ENCODE data around the gene SASH3. TPM values are rescaled to one million over a fixed set of nuclear protein-coding genes. Genes with fewer than 3 reads are reported as not detected.
"Not testable (repeated sequence)": the region's sequence is repeated elsewhere in the genome, so short reads cannot be mapped to it uniquely, and the experiment has no call there.

The SASH3 gene
- total RNA-seq, 1 donor from 2014 or later: not detected

DNA sequence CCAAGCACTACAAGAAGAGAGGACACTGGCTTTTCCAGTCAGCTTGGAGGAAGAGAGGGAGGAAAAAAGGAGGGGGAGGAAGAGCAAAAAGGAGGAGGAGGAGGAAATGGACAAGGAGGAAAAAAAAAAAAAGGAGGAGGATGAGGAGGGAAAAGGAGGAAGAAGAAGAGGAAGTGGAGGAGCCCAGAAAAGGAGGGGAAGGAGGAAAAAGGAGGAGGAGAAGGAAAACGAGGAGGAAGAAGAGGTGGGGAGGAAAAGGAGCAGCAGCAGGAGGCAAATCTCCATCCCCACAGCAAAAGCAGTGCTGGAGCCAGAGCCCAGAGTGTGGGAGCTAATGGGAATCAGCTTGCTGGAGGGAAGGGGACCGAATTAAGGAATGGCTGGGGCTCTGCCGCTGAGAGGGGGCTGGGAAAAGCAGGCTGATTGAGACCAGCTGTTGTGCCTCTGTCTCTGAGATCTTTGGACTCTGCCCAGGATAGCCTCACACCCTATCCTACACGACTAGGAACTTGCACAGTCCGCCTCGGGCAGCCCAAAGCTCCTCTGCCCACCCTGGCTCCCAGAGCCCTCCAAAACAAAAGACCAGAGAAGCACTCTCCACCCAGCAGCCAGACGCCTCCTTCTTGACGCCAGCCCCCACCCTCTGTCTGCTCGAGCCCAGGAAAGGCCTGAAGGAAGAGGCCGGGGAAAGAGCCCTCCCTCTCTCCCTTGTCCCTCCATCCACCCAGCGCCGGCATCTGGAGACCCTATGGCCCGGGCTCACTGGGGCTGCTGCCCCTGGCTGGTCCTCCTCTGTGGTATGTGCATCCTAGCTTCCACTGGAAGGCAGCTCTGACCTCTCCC lies 41.1 kb upstream of the SASH3 start, which contains the start of gene XPNPEP2:
TSS of gene XPNPEP2 (plus strand) at position 514 of the 843 bp plus-strand sequence. CDS start at position 749, 235 bp downstream.
- TF ChIP-seq, protein P1, sequence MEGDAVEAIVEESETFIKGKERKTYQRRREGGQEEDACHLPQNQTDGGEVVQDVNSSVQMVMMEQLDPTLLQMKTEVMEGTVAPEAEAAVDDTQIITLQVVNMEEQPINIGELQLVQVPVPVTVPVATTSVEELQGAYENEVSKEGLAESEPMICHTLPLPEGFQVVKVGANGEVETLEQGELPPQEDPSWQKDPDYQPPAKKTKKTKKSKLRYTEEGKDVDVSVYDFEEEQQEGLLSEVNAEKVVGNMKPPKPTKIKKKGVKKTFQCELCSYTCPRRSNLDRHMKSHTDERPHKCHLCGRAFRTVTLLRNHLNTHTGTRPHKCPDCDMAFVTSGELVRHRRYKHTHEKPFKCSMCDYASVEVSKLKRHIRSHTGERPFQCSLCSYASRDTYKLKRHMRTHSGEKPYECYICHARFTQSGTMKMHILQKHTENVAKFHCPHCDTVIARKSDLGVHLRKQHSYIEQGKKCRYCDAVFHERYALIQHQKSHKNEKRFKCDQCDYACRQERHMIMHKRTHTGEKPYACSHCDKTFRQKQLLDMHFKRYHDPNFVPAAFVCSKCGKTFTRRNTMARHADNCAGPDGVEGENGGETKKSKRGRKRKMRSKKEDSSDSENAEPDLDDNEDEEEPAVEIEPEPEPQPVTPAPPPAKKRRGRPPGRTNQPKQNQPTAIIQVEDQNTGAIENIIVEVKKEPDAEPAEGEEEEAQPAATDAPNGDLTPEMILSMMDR (conservative IDR thresholded peaks at IDR 0.05): no peak
- Mint-ChIP-seq H3K27me3 (peaks cover 4% of the 10 kb centered on the region), H3K27ac (peak within 1 kb of the TSS; percentile 89), H3K4me3 (peak within 1 kb of the TSS; percentile 76), H3K36me3 (no peaks in the 10 kb centered on the region), H3K4me1 (ENCODE audit: unreplicated experiment) (peaks cover 6% of the 10 kb centered on the region), H3K9me3 (peaks cover 5% of the 10 kb centered on the region)
- DNase-seq (ENCODE audit: extremely low spot score, unreplicated experiment): no peak

GRCh38 chrX:129739578-129739977 lies 40.2 kb upstream of the SASH3 start:
- H3K36me3 Mint-ChIP-seq: no peaks in the 10 kb centered on the region
- peaks cover 5% of the 10 kb centered on the region for H3K9me3 Mint-ChIP-seq
- DNase-seq (ENCODE audit: extremely low spot score, unreplicated experiment): no peak
- H3K4me1 Mint-ChIP-seq (ENCODE audit: unreplicated experiment): peaks cover 6% of the 10 kb centered on the region
- TF ChIP-seq, protein P1 (conservative IDR thresholded peaks at IDR 0.05): no peak
- peak overlapping the region; percentile 89 for H3K27ac Mint-ChIP-seq
- peak overlapping the region; percentile 76 for H3K4me3 Mint-ChIP-seq
- H3K27me3 Mint-ChIP-seq: peaks cover 4% of the 10 kb centered on the region

DNA sequence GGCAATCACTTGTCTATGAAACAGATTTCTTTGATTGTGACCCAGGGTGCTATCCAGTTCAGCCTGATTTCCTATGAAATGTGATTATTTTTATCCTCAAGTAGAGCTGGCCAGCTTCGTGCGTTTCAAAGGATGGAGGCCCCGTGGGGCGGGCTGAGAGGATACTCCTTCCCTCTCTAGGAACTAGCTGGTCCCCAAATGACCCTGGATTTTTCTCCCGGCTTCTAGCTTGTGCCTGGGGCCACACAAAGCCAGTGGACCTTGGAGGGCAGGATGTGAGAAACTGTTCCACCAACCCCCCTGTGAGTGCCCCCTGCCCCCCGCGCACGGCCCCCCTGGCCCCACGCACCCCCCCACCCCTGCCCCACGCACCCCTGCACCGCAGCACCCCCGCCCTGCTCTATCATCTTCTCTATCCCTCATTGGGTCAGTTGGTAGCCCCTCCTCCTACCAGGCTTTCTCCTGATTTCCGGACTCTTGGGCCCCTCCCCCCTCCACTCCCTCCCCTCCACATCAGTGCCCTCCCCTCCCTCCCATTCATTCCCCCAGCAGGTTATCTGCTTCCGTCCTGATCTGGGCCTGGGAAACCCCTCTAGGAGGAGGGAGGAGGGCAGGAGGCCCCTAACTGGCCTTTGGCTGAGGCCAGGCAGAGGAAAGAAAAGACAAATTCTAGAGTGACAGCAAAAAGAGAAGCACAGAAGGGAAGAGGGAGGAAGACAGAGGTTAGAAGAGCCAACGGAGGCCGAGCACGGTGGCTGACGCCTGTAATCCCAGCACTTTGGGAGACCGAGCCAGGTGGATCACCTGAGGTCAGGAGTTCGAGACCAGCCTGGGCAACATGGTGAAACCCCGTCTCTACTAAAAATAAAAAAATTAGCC lies 37.6 kb upstream of the SASH3 start:
- H3K9me3 Mint-ChIP-seq: peaks cover 5% of the 10 kb centered on the region
- TF ChIP-seq, protein P1 (conservative IDR thresholded peaks at IDR 0.05): no peak
- DNase-seq (ENCODE audit: extremely low spot score, unreplicated experiment): no peak
- no peaks in the 10 kb centered on the region for H3K36me3 Mint-ChIP-seq
- peak overlapping the region; percentile 31 for H3K4me3 Mint-ChIP-seq
- H3K27ac Mint-ChIP-seq: peak overlapping the region; percentile 47
- peaks cover 6% of the 10 kb centered on the region for H3K4me1 Mint-ChIP-seq (ENCODE audit: unreplicated experiment)
- H3K27me3 Mint-ChIP-seq: no peaks in the 10 kb centered on the region

- H3K9me3 Mint-ChIP-seq; H3K4me1 Mint-ChIP-seq (ENCODE audit: unreplicated experiment); H3K4me3 Mint-ChIP-seq; DNase-seq (ENCODE audit: extremely low spot score, unreplicated experiment); H3K36me3 Mint-ChIP-seq; H3K27me3 Mint-ChIP-seq: not testable (repeated sequence)
- peak overlapping the region; percentile 47 for H3K27ac Mint-ChIP-seq
These were observed 37.0 kb upstream of the SASH3 start for GRCh38 chrX:129742759-129743152.

DNA sequence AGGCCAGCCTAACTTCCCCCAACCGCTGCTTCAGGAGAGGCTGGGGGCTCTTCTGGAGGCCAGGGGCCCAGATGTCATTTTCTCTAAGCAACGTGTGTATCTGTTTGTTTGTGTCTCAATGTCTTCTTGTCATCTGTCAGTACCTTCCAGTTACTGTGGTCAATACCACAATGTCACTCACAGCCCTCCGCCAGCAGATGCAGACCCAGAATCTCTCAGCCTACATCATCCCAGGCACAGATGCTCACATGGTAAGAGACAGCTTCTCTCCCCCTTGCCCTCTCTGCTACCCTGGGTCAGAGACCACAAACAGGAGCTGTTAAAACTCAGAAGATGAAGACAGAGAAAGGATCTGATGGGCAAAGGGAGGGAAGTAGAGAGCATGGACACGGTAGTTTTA lies 35.9 kb upstream of the SASH3 start:
- Mint-ChIP-seq H3K4me1 (ENCODE audit: unreplicated experiment) (no peaks in the 10 kb centered on the region), H3K27ac (no peak overlapping the region), H3K27me3 (no peaks in the 10 kb centered on the region), H3K9me3 (peaks cover 5% of the 10 kb centered on the region), H3K36me3 (no peaks in the 10 kb centered on the region), H3K4me3 (no peak overlapping the region)
- TF ChIP-seq, protein P1 (conservative IDR thresholded peaks at IDR 0.05): no peak
- no peak for DNase-seq (ENCODE audit: extremely low spot score, unreplicated experiment)

Data from type B pancreatic cell (in vitro differentiated cells).